ENCODE measurements around the gene FN1.

The FN1 gene

DNA sequence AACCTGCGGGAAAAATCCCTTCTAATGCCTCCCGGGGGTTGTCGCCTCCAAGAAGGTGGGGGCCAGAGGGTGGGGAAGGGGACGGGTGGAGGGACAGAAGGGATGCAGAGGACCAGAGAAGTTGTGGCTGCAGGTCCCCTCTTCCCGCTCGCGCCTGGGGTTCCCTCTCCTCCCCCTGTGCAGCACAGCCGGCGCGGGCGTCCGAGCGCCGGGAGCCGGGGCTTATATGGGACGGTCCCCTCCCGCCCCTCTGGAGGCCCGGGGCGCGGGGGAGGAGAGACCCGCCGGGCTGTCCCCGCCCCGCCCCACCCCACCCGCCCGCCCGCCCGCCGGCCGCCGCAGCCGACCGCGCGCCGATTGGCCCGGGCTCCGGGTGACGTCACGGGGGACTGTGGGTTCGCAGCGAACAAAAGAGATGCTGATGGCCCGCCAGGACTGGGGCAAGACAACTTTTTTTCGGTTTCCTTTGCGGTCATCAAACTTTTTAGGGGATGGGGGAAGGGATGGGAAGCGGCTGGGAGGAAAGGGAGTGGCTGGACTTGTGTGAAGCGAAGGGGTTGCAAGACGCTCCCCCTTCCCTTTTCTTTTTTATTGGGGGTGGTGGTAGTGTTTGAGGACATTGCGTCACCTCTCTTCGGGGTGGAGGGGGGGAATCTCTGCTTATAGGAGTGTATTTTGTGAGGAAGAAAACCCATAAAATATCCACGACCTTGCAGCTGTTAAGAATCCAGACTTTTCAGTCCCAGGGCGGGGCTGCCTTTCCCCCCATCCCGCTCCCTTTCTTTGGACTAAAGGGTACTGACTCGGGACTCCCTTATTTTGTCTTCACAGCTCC lies at the start of gene FN1:
FN1 (minus strand) TSS at position 199 of the 835 bp plus-strand sequence. CDS start 266 bp downstream, outside the sequence.
- no peak for DNase-seq

DNA sequence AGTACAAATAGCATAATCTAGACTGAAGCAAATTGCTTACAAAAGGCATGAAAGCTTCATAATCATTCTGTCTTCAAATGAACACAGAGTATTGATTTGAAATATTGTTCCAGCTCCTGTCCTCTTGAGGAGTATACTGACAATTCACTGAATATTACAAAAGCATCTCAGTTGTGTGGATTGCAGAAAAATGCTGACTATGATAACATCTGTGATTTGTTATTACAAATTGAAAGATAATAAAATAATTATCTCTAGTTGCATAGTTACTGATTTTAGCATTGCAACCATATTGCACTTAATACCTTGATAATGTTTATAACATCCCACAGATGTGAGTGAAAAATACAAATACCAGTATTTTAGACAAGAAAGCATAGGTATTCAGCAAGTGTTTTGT lies 49.2 kb upstream of the FN1 start:
- DNase-seq = no peak

DNA sequence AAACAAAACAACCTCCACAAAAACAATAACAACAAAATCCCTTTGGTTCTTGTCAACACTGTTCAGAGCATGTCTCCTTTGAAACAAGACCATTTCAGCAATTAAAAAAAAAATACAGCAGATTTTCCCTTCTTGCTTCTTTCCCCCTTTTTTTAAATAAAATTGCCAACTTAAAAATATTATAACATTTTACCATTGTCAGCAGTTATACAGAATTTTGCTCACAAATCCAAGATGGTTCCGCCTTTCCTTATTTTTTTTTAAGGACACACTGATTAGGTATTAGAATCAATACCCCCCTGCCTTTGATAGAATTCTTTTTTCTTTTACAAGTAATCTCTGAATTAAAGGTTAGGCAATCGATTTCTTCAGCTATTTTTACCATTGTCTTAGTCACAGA lies 48.7 kb upstream of the FN1 start:
- no peak for DNase-seq

- no peak for DNase-seq
Measured at GRCh38 chr2:215483431-215483830, 47.6 kb upstream of the FN1 start.

- no peak for DNase-seq
Measured at GRCh38 chr2:215479536-215480240, 43.8 kb upstream of the FN1 start.

- DNase-seq = no peak
Measured at GRCh38 chr2:215479121-215479520, 43.3 kb upstream of the FN1 start.

- no peak for DNase-seq
Measured at GRCh38 chr2:215476424-215476823, 40.6 kb upstream of the FN1 start.

DNA sequence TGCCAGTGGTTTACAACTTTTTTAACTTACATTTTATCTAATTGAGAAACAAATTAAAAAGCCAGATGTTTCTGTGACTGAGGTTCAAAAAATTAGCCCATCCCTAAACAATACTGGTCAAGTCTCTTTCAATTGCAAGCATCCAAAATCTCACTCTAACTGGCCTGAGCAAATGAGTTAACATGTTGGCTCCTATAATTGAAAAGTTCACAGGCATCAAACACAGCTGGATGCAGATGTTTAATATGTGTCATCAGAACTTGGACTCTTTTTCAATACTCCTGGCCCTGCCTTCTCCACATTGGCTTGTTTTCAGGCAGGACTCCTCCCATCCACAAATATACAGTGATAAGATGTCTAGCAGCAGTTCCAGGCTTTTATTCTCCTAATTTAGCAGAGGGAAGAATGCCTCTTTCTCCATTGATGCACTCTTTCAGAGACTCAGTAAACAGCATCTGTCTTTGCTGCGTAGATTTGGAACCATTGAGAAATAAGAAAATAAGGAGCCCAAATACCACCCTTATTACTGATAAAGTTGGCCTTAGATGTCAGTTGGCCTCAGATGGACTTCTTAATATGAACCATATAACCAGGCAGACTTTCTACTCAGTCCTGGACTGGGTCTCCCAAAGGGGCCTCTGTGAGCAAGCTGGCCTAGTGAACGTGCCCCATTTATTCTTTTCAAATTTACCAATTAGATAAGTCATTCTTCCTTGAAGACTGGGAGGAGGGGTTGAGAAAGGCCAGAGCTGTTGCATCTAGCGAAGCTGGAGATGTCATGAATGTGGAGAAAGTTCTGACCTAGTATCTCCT lies 30.4 kb upstream of the FN1 start:
- DNase-seq = no peak

- no peak for DNase-seq
Measured at GRCh38 chr2:215465256-215465655, 29.4 kb upstream of the FN1 start.

GRCh38 chr2:215461836-215462532 lies 26.1 kb upstream of the FN1 start:
- no peak for DNase-seq

DNA sequence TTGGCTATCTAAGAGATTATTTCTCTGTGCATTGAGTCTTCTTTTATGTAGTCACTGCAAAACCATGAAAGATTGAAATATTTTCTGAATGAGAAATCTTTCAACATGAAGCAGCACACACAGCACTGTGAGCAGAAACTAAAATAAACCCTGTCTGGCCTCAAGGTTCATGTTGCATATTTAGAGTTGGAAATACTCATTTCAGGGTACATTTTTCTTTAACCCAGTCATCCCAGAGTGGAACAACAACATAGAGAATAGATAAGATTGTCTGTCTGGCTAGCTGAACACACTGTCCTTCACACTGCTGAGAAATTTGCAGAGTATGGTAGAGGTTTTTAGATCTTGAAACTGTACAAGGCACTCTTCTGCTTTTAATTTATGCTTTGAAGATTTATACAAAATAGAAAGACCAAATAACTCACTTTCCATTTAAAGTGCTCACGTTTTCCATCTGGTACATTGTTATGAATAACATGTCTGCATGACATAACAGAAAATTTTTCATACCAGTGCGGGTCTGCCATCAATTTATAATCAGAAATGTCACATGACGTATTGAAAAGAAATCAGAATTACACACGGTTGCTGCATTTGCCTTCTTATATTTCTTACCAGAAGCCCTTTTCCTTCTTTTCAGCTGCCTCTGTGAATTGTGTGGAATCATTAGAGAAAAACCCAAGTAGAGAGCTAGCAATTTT lies 25.0 kb upstream of the FN1 start:
- no peak for DNase-seq

GRCh38 chr2:215455958-215456357 lies 20.1 kb upstream of the FN1 start:
- DNase-seq = no peak

DNA sequence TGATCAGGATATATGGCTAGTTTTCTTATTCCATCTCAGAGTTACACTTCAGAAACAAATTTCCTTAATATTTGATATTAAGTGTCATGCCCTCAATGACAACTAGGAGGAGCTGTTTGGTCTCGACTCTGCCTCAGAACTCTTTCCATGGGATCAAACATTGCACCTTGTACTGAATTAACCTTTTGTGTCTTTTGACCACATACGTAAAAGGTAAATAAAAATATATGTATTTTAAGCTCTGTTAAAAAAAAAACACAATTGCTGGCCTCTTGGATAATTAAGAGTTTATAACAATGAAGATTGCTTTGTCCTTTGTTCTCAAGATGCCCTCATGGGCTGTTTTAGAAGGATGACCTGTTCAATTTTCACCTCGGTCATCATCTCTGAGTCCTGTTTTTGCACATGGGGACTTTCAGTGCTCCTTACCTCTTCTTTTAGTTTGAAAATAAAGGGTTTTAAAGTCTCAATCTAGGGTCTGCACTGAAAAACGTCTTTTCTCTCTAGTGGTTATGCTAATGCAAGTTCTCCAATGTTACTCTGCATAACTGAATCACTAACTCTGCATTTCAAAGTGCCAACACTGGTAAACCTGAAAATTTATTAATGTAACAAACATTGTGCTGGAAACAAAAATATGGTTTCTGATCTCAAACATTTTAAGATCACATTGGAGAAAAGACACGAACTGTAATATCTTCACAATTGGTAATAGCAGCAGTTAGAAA lies 18.8 kb upstream of the FN1 start:
- no peak for DNase-seq

DNA sequence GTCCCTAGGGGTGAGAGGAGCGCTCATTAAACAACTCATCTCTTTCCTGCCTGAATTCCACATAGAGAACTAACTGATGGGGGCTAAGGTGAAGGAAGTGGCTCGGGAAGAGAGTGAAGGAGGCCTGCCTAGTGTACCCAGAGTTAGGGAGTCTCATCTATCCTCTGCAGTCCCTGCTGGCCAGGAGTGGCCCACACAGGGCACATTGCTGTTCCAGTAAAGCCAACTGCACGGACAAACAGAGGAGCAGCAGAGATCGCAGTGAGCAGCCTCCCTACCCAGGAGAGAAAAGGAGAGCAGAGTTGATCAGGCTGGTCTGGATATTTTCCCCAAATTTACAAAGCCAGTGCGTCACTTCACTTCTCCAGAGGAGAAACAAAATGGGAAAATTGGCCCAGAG lies 16.9 kb upstream of the FN1 start:
- no peak for DNase-seq

GRCh38 chr2:215451012-215451756 lies 15.3 kb upstream of the FN1 start:
- DNase-seq = no peak

GRCh38 chr2:215450188-215451011 lies 14.5 kb upstream of the FN1 start:
- no peak for DNase-seq

GRCh38 chr2:215447673-215448081 lies 11.8 kb upstream of the FN1 start:
- DNase-seq = no peak

DNA sequence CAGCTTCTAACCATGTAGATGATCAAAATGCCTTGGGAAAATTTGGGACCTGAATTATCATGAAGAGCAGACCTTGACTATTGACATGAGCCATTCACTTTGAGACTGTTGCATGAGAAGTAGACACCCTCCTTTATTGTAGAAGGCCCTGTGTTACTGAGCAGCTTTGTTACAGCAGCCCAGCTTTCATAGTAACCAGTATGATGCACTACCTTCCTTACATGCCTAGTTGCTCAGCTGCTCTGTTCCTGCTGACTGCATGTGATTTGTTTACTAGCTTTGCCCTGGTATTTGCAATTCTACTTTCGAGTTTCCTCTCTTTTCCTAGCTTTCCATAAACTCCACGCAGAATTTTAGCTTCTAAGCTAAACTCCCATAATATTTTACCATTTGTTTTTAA lies 11.2 kb upstream of the FN1 start:
- DNase-seq = no peak

GRCh38 chr2:215442401-215442787 lies 6.5 kb upstream of the FN1 start:
- DNase-seq = no peak

All from NCI-H2107 (cell line).